GM18520 (cell line): ENCODE data around the gene LRRC8D.

Experiments used
- ATAC-seq: cut with Tn5 transposase; IDR thresholded peaks from one replicate; pipeline ENCODE4 v1.9.1; 2021; ENCODE audit not compliant: unreplicated experiment

The LRRC8D gene

DNA sequence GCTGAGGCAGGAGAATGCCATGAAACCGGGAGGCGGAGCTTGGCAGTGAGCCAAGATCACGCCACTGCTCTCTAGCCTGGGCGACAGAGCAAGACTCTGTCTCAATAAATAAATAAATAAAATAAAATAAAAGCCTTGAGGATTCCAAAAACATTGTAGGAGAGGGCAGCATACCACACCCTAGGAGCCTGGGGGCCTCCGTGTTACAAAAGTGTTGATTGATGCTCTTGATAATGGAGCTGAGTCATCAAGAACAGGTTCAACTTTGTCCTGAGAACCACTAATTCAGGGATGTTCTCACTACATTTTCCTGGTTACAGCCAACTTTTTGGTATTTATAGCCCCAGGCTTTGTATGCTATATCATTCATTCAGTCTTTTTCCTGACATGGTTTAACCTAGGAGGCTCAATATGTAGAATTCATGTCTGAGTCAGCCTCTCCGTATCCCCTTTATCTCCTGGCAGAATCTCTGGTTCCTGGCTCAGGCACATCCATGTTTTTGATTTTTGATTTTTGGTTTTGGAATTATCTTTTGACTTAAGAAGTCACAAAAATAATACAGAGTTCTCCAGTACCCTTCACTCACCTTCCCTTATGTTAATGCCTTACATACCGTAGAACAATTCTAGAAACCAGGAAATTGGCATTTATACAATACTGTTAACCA is 69.4 kb downstream of the LRRC8D start:
- ATAC-seq = no peak

GRCh38 chr1:89892816-89893215 is 72.0 kb downstream of the LRRC8D start:
- no peak for ATAC-seq

GRCh38 chr1:89894210-89895201 is 73.7 kb downstream of the LRRC8D start:
- ATAC-seq = no peak

DNA sequence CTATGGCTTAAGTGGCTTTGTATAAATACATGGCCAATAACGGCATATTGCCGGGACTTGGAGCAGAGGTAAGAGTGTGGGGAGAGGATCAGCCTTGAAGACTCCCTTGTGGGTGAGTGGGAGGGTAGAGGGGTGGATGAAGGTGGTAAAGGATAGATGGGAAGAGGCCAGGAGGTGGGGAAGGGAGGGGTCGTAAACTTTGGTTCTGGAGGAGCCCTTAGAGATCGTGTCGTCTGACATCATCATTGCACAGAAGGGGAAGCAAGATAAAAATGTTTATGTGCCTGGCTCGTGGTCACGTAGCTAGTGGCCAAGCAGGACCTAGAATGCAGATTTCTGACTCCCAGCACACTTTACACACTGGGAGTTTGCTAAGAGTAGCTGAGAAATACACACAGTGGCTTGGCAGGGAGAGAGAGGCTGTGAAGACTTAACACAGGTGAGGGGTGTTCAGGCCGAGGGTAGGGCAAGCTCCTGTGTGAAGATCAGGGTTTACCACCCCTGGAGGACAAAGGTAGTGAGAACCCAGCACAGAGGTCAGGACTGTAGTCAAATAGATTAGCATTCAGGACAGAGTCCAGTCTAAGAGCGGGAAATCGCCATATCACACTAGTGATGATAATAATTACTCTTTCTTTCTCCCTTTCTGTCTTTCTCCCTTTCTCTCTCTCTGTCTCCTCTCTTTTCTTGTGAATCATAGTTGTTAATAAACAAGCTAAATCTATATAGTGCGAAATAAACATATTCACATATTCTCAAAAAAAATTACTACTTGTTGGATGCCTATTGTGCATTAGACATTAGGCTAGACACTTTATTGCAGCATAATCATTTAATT is 75.5 kb downstream of the LRRC8D start:
- ATAC-seq = no peak

GRCh38 chr1:89897347-89898133 is 76.7 kb downstream of the LRRC8D start:
- ATAC-seq = no peak

GRCh38 chr1:89898150-89898549 is 77.3 kb downstream of the LRRC8D start:
- ATAC-seq = no peak

DNA sequence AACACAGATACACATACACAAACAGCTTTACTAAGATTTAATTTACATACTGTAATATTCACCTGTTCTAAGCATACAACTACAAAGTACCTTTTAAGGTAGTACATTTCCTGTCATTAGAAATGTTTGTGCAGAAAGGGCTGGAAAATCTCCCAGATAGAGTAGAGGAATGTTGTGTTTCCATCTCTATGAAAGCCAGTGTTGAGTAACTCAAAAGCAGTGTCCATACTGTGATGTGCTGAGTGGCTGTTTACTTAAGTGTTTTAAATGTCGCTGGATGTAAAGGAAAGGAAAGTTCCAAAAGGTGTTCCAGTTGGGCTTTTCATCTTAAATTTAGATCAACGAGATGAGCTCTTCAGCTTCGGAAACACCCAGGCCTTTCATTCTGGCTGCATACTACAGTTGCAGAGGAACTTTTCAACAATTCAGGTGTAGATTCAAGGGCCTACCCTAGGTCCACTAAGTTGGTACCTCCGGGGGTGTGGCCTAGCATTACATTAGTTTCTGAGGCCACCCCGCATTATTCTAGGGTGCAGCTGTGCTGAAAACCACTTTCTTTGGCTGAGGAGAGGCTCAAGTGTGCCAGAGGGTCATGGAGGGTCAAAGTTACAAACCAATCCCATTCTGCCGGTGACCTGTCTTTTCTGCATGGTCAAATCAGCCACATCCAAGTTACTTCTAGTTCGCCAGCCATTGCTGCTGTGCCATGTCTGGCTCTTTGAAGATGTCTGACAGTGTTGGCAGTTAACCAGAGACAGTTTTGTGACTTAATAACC is 78.1 kb downstream of the LRRC8D start:
- ATAC-seq = no peak

DNA sequence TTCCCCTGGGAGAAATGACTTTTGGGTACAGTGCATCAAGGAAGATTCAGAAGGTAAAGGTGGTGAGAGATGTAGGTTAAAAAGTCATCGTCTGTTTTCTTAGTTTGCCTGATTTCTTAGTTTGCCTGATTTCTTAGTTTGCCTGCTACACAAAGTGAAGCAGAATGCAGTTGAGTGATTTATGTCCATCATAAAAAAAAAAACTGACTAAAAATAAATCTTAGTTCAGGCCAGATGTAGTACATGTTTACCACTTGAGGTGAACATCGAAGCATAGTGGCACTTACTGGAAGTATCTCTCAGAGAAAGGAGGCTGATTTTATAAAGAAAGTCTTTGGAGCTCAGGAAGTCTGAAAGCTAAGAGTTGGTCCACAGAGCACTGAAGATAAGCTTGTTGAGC is 79.5 kb downstream of the LRRC8D start:
- ATAC-seq = no peak

- no peak for ATAC-seq
These were observed 80.2 kb downstream of the LRRC8D start for GRCh38 chr1:89900791-89901708.

DNA sequence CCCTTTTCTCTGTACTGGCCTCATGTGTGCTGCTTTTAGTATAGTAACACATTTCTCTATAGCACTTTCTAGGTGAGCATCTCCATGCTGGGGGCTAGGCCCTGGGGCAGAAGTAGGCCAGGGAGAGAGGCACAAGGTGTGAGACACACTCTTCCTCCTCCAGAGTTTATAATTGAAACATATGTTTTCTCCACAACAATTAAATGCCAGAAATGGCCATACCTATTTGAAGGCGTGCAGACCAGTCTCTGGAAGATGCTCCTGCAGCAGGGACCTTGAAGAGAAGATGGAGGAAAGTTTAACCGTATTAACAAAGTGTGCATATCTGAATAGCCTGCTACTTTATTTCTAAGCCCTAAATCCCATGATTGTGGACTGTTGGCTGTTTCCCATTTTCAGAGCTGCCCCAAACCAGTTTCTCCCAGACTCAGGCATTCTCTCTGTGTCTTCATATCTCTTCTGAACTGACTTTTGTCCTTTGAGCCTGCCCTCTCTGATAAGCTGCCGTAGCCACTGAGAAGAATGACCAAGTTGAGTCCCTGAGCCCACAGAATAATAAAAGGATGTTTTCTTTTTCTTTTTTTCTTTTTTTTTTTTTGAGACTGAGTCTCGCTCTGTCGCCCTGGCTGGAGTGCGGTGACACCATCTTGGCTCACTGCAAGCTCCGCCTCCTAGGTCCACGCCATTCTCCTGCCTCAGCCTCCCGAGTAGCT is 81.3 kb downstream of the LRRC8D start:
- ATAC-seq = no peak

GRCh38 chr1:89903550-89903949 is 82.7 kb downstream of the LRRC8D start:
- ATAC-seq = no peak

- no peak for ATAC-seq
These were observed 83.6 kb downstream of the LRRC8D start for GRCh38 chr1:89904219-89904980.

DNA sequence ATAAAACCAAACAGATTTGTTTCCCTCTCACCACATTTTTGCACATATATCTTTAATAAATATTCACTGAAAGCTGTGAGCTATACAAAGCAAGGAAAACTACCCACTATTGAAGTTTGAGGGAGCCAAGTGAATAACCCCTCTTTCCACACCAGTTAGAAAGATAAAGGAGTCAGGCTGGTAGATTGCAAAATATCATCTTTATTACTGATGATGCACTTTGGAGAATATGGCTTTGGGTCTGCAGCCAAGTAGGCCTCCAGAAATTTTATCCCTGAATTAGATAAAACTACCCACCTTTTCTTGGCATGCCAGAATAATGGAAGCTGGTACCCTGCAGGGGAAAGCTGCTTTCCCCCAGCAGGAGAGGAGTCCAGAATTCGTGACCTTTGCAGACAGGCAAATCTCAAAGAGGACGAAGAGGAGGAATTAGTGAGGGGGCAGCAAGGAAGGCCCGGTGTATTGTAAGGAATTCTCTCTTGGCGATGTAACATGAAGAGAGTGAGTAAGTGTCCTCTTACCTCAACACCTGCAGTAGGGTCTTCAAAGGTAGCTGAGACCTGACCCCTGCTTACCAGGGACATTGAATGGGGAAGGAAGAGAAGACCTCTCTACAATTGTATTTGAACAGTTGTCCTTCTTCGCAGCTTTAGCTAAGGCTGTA is 84.7 kb downstream of the LRRC8D start:
- no peak for ATAC-seq

DNA sequence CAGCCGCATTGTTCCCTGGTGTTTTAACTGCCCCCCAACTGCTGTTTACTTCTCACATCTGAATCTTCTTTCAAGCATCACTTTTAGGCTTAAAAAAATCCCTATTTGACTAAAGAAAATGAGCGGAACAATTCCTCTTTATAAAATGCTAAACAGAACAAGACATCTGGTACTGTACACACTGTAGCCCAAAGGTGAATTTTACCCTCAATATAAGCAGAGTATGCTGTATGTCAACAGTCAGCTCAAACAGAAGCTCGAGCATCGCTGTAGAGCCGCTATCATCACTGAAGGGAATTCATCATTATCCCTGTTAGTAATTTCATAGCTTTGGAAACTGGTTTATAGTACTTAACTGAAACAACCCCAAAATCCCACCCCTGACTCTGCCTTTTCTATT is 85.3 kb downstream of the LRRC8D start:
- no peak for ATAC-seq

DNA sequence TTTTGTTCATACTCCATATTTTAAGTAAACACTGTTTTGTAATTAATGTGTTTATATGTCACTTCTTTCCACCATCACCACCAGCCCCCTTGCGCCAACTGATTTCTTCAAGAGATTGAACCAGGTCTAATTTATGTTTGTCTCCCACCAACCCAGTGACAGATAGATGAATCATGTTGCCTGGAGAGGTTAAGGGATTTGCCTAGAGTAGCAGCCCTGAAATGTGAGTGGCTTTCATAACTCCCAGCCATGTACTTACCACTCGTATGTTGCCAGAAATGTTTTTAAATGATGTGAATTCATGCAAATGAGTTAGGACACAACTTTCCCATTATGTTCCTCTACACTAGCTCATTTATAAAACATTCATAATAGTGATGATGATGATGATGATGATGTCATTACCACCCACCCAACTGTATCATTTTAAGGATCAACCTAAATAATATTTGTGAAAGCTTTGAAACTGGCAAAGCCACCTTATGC is 86.9 kb downstream of the LRRC8D start:
- no peak for ATAC-seq

DNA sequence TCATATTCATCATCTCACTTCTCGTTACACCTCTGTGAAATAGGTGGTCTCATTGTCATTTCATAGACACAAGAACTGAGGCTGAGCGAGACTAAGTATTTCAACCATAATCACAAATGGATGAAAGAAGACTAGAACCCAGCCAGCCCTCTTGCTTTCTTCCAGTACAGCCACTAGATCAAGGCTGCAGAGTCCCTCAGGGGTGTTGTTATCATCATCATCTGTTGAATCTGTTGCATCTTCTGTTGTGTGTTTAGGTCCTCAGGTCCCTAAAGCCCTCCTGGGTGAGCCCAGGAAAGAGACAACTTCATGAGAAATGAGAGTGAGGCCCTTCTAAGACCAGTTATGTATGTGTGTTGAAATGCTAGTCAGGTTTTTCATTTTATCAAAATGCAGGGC is 87.4 kb downstream of the LRRC8D start:
- ATAC-seq = no peak
